ENCODE measurements around the gene CPEB1. TPM values are rescaled to one million over a fixed set of nuclear protein-coding genes. Genes with fewer than 3 reads are reported as not detected.

The CPEB1 gene
- total and polyA plus RNA-seq, 7 experiments from 2014 or later = 0.07 to 1.0 (median 0.35) TPM; not detected in 1

DNA sequence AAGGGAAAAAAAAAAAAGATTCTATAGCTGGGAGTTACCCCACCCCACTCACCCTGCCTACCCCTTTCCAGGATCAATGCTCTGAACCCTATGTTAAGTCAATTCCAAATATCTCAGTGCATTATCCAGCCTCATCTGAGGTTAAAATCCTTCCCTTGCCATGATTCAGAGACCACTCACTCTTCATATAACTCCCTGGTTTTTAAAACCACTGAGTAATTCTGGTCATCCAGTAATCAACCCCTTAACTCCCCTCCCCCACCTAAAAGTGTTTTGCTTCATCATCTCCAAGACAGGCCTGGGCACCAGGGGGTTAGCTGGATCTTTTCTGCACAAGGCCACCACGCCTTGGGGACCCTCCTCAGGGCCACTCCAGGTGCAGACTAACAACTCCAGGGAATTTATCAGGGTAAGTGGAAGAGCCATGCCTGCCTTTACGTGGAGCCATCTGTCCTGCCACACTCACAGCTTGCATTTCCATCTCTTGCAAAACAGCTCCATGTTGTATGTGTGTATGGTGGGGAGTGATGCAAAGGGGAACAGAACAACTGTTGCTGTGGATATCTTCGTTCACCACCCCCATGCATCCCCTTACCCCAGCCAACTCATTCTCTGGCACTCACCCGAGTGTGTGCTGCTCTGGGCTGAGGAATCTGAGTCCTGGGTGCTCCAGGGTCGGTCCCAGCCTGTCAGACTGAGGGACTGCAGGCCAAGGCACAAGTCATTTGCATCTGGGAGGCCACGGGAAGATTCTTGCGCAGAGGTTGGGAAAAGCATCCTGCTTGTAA, 76.2 kb downstream of the CPEB1 start:
- CTCF ChIA-PET = no interaction called here
- H3K27me3 Mint-ChIP-seq = peaks cover 0 to 33% (median 17%) of the 10 kb centered on the region in 5 donors
- H3K27me3 ChIP-seq (ENCODE audit: control insufficient read depth in 2 of 2, insufficient read depth in 2 of 2, low read length in 2 of 2) = no peaks in the 10 kb centered on the region
- H3K4me1 Mint-ChIP-seq = no peaks in the 10 kb centered on the region
- no peak overlapping the region for H3K27ac Mint-ChIP-seq
- DNase-seq = no peak
- H3K9me3 Mint-ChIP-seq = peaks cover 0 to 3% (median 0%) of the 10 kb centered on the region in 11 donors
- ATAC-seq = no peak
- POLR2A ChIA-PET = no interaction called here
- H3K4me1 ChIP-seq (ENCODE audit: control insufficient read depth in 2 of 2, insufficient read depth in 2 of 2, low read length in 2 of 2) = no peaks in the 10 kb centered on the region
- no peaks in the 10 kb centered on the region for H3K36me3 ChIP-seq (ENCODE audit: control insufficient read depth in 2 of 3, insufficient read depth in 3 of 3, low read length in 3 of 3)
- H3K36me3 Mint-ChIP-seq = no peaks in the 10 kb centered on the region
- no peak overlapping the region for H3K27ac ChIP-seq (ENCODE audit: low read depth, low read length)
- no peaks in the 10 kb centered on the region for H3K9me3 ChIP-seq (ENCODE audit: control insufficient read depth in 2 of 3, low read length in 3 of 3)
- no peak overlapping the region for H3K4me3 ChIP-seq (ENCODE audit: low read length)
- H3K4me3 Mint-ChIP-seq = no peak overlapping the region
- intact Hi-C loops (cut with micrococcal nuclease) = no loop called here

DNA sequence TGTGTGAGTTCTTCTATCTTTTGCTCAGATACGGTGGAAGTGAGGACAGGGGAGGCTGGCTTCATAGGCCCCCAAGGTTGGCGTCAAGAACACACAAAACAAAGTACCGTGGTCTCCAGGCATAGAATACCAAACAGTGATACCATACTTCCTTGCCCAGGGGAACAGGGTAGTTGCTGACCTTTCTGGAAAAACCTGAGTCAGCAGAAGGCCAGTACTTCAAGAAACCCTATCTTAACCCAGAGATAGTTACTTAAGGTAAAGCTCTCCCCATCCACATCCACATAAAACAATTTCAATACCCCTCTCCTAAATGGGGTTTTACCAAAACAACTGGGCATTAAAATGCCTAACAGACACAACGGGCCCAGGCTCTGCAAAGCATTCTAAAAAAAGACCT, 77.3 kb downstream of the CPEB1 start:
- intact Hi-C loops (cut with micrococcal nuclease) = loop anchor here in 1 of 2 donors (10.0 kb wide), 1 partner anchor 55 kb away; no protein-coding TSS in a partner anchor
- ChIA-PET POLR2A (no interaction called here), CTCF (no interaction called here)
- Histone ChIP-seq H3K4me3 (ENCODE audit: low read length) (no peak overlapping the region), H3K36me3 (ENCODE audit: control insufficient read depth in 2 of 3, insufficient read depth in 3 of 3, low read length in 3 of 3) (no peaks in the 10 kb centered on the region), H3K27me3 (ENCODE audit: control insufficient read depth in 2 of 2, insufficient read depth in 2 of 2, low read length in 2 of 2) (no peaks in the 10 kb centered on the region), H3K9me3 (ENCODE audit: control insufficient read depth in 2 of 3, low read length in 3 of 3) (no peaks in the 10 kb centered on the region), H3K4me1 (ENCODE audit: control insufficient read depth in 2 of 2, insufficient read depth in 2 of 2, low read length in 2 of 2) (no peaks in the 10 kb centered on the region), H3K27ac (ENCODE audit: low read depth, low read length) (no peak overlapping the region)
- Mint-ChIP-seq H3K27me3 (peaks cover 0 to 24% (median 17%) of the 10 kb centered on the region in 5 donors), H3K36me3 (no peaks in the 10 kb centered on the region), H3K4me3 (peak overlapping the region in 1 of 10 donors; percentile 11), H3K4me1 (no peaks in the 10 kb centered on the region), H3K27ac (no peak overlapping the region), H3K9me3 (peaks cover 0 to 3% (median 0%) of the 10 kb centered on the region in 11 donors)
- DNase-seq (no peak), ATAC-seq (no peak)

DNA sequence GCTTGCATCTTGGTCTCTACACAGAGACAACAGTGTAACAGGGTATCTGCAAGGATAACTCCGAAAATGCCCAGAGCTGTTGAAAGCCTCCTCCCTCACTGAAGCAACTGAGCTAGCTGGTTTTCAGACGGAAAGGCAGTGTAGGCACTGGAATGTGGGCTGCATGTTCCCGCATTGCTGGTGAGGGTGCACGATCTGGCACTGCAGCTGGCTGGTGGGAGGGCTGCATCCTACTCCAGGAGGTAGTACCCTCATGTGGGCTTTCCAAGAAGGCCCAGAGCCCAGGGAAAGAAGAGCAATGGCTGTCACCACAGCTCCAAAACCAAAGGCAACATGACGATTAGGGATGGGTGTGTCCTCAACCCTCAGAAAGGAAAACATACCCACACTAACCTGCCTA, 78.2 kb downstream of the CPEB1 start:
- no peaks in the 10 kb centered on the region for H3K36me3 ChIP-seq (ENCODE audit: control insufficient read depth in 2 of 3, insufficient read depth in 3 of 3, low read length in 3 of 3)
- H3K27me3 ChIP-seq (ENCODE audit: control insufficient read depth in 2 of 2, insufficient read depth in 2 of 2, low read length in 2 of 2) = no peaks in the 10 kb centered on the region
- CTCF ChIA-PET = no interaction called here
- Mint-ChIP-seq H3K4me3 (no peak overlapping the region), H3K4me1 (no peaks in the 10 kb centered on the region), H3K27ac (no peak overlapping the region), H3K36me3 (no peaks in the 10 kb centered on the region), H3K9me3 (peaks cover 0 to 2% (median 0%) of the 10 kb centered on the region in 11 donors), H3K27me3 (peaks cover 0 to 21% (median 15%) of the 10 kb centered on the region in 5 donors)
- H3K4me3 ChIP-seq (ENCODE audit: low read length) = no peak overlapping the region
- H3K9me3 ChIP-seq (ENCODE audit: control insufficient read depth in 2 of 3, low read length in 3 of 3) = no peaks in the 10 kb centered on the region
- no peak overlapping the region for H3K27ac ChIP-seq (ENCODE audit: low read depth, low read length)
- no peaks in the 10 kb centered on the region for H3K4me1 ChIP-seq (ENCODE audit: control insufficient read depth in 2 of 2, insufficient read depth in 2 of 2, low read length in 2 of 2)
- POLR2A ChIA-PET = no interaction called here
- intact Hi-C loops (cut with micrococcal nuclease) = loop anchor here in 1 of 2 donors (10.0 kb wide), 1 partner anchor 56 kb away; no protein-coding TSS in a partner anchor
- DNase-seq (no peak), ATAC-seq (no peak)

DNA sequence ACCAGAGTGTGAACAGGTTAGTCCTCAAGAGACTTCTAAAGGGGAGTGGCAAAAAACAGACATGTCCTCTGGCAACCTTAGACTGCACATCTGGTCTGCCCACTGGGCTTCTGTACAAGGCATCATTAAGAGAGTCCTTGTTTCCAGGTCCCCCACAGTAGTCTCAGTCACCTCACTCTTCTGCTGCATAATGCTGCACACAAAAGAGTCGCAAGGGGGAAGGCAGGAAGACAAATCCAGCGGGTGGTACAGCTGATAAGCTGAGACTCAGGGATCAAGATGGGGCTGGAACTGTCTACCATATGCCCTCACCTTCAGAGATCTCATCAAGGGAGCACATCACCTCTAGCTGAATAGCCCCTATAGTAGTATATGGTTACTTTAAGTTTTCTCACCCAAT, 79.5 kb downstream of the CPEB1 start:
- peaks cover 0 to 13% (median 9%) of the 10 kb centered on the region in 5 donors for H3K27me3 Mint-ChIP-seq
- H3K4me3 Mint-ChIP-seq = no peak overlapping the region
- intact Hi-C loops (cut with micrococcal nuclease) = loop anchor here in 1 of 2 donors (10.0 kb wide), 1 partner anchor 57 kb away; no protein-coding TSS in a partner anchor
- H3K27ac Mint-ChIP-seq = no peak overlapping the region
- no peaks in the 10 kb centered on the region for H3K9me3 Mint-ChIP-seq
- no peak overlapping the region for H3K27ac ChIP-seq (ENCODE audit: low read depth, low read length)
- ChIA-PET POLR2A (no interaction called here), CTCF (interaction anchor here (0.6 kb wide), 1 partner anchor 594 kb away, joined by 4 read pairs; no protein-coding TSS in a partner anchor)
- no peaks in the 10 kb centered on the region for H3K4me1 ChIP-seq (ENCODE audit: control insufficient read depth in 2 of 2, insufficient read depth in 2 of 2, low read length in 2 of 2)
- H3K27me3 ChIP-seq (ENCODE audit: control insufficient read depth in 2 of 2, insufficient read depth in 2 of 2, low read length in 2 of 2) = no peaks in the 10 kb centered on the region
- no peak for DNase-seq
- no peak overlapping the region for H3K4me3 ChIP-seq (ENCODE audit: low read length)
- no peaks in the 10 kb centered on the region for H3K9me3 ChIP-seq (ENCODE audit: control insufficient read depth in 2 of 3, low read length in 3 of 3)
- ATAC-seq = no peak
- no peaks in the 10 kb centered on the region for H3K36me3 ChIP-seq (ENCODE audit: control insufficient read depth in 2 of 3, insufficient read depth in 3 of 3, low read length in 3 of 3)
- H3K4me1 Mint-ChIP-seq = no peaks in the 10 kb centered on the region
- no peaks in the 10 kb centered on the region for H3K36me3 Mint-ChIP-seq

- no peak for ATAC-seq
- Mint-ChIP-seq H3K36me3 (no peaks in the 10 kb centered on the region), H3K27me3 (peaks cover 0 to 13% (median 8%) of the 10 kb centered on the region in 5 donors), H3K27ac (no peak overlapping the region), H3K9me3 (no peaks in the 10 kb centered on the region), H3K4me1 (no peaks in the 10 kb centered on the region), H3K4me3 (no peak overlapping the region)
- no peaks in the 10 kb centered on the region for H3K36me3 ChIP-seq (ENCODE audit: control insufficient read depth in 2 of 3, insufficient read depth in 3 of 3, low read length in 3 of 3)
- ChIA-PET CTCF (no interaction called here), POLR2A (no interaction called here)
- no peak overlapping the region for H3K27ac ChIP-seq (ENCODE audit: low read depth, low read length)
- DNase-seq = no peak
- H3K27me3 ChIP-seq (ENCODE audit: control insufficient read depth in 2 of 2, insufficient read depth in 2 of 2, low read length in 2 of 2) = no peaks in the 10 kb centered on the region
- intact Hi-C loops (cut with micrococcal nuclease) = loop anchor here in 1 of 2 donors (10.0 kb wide), 1 partner anchor 58 kb away; no protein-coding TSS in a partner anchor
- H3K4me3 ChIP-seq (ENCODE audit: low read length) = no peak overlapping the region
- no peaks in the 10 kb centered on the region for H3K9me3 ChIP-seq (ENCODE audit: control insufficient read depth in 2 of 3, low read length in 3 of 3)
- no peaks in the 10 kb centered on the region for H3K4me1 ChIP-seq (ENCODE audit: control insufficient read depth in 2 of 2, insufficient read depth in 2 of 2, low read length in 2 of 2)
Observed at GRCh38 chr15:82566690-82567089, 80.5 kb downstream of the CPEB1 start.

GRCh38 chr15:82558502-82558901, 88.7 kb downstream of the CPEB1 start:
- H3K27me3 ChIP-seq (ENCODE audit: control insufficient read depth in 2 of 2, insufficient read depth in 2 of 2, low read length in 2 of 2) = no peaks in the 10 kb centered on the region
- intact Hi-C loops (cut with micrococcal nuclease) = loop anchor here in 1 of 2 donors (5.0 kb wide), 1 partner anchor 434 kb away; no protein-coding TSS in a partner anchor
- POLR2A ChIA-PET = no interaction called here
- no peaks in the 10 kb centered on the region for H3K36me3 Mint-ChIP-seq
- CTCF ChIA-PET = interaction anchor here (0.6 kb wide), 1 partner anchor 143 kb away, joined by 3 read pairs; no protein-coding TSS in a partner anchor
- no peaks in the 10 kb centered on the region for H3K4me1 ChIP-seq (ENCODE audit: control insufficient read depth in 2 of 2, insufficient read depth in 2 of 2, low read length in 2 of 2)
- H3K4me3 Mint-ChIP-seq = no peak overlapping the region
- DNase-seq (no peak), ATAC-seq (no peak)
- peaks cover 0 to 29% (median 4%) of the 10 kb centered on the region in 5 donors for H3K27me3 Mint-ChIP-seq
- no peaks in the 10 kb centered on the region for H3K9me3 Mint-ChIP-seq
- no peaks in the 10 kb centered on the region for H3K4me1 Mint-ChIP-seq
- H3K27ac Mint-ChIP-seq = no peak overlapping the region
- H3K36me3 ChIP-seq (ENCODE audit: control insufficient read depth in 2 of 3, insufficient read depth in 3 of 3, low read length in 3 of 3) = no peaks in the 10 kb centered on the region
- no peak overlapping the region for H3K27ac ChIP-seq (ENCODE audit: low read depth, low read length)
- no peak overlapping the region for H3K4me3 ChIP-seq (ENCODE audit: low read length)
- no peaks in the 10 kb centered on the region for H3K9me3 ChIP-seq (ENCODE audit: control insufficient read depth in 2 of 3, low read length in 3 of 3)
